ENCODE data around the gene FOXN3. TPM values are rescaled to one million over a fixed set of nuclear protein-coding genes. Genes with fewer than 3 reads are reported as not detected.

Gene FOXN3
- total RNA-seq, 2 donors from 2014 or later: 42.3 to 61.6 TPM

GRCh38 chr14:89422952-89423345 lies 5.9 kb upstream of the FOXN3 start:
- 62 to 76% methylated on average over 5 of the region's 5 CpGs for WGBS, 2 donors
- Histone ChIP-seq H3K4me1 (peaks cover 12% of the 10 kb centered on the region), H3K27me3 (no peaks in the 10 kb centered on the region), H3K27ac (no peak overlapping the region), H3K9me3 (no peaks in the 10 kb centered on the region), H3K4me3 (no peak overlapping the region), H3K36me3 (replicated peaks in 1 of 2; ENCODE audit: insufficient read depth in 1 of 2, low read depth in 2 of 2) (no peaks in the 10 kb centered on the region)
- DNase-seq (no peak), ATAC-seq (no peak)
- TF ChIP-seq POLR2A (IDR thresholded peaks at IDR 0.05): no peak
- TF ChIP-seq, protein P1, sequence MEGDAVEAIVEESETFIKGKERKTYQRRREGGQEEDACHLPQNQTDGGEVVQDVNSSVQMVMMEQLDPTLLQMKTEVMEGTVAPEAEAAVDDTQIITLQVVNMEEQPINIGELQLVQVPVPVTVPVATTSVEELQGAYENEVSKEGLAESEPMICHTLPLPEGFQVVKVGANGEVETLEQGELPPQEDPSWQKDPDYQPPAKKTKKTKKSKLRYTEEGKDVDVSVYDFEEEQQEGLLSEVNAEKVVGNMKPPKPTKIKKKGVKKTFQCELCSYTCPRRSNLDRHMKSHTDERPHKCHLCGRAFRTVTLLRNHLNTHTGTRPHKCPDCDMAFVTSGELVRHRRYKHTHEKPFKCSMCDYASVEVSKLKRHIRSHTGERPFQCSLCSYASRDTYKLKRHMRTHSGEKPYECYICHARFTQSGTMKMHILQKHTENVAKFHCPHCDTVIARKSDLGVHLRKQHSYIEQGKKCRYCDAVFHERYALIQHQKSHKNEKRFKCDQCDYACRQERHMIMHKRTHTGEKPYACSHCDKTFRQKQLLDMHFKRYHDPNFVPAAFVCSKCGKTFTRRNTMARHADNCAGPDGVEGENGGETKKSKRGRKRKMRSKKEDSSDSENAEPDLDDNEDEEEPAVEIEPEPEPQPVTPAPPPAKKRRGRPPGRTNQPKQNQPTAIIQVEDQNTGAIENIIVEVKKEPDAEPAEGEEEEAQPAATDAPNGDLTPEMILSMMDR (IDR thresholded peaks at IDR 0.05): no peak
- intact Hi-C loops (cut with DNase I): no loop called here

DNA sequence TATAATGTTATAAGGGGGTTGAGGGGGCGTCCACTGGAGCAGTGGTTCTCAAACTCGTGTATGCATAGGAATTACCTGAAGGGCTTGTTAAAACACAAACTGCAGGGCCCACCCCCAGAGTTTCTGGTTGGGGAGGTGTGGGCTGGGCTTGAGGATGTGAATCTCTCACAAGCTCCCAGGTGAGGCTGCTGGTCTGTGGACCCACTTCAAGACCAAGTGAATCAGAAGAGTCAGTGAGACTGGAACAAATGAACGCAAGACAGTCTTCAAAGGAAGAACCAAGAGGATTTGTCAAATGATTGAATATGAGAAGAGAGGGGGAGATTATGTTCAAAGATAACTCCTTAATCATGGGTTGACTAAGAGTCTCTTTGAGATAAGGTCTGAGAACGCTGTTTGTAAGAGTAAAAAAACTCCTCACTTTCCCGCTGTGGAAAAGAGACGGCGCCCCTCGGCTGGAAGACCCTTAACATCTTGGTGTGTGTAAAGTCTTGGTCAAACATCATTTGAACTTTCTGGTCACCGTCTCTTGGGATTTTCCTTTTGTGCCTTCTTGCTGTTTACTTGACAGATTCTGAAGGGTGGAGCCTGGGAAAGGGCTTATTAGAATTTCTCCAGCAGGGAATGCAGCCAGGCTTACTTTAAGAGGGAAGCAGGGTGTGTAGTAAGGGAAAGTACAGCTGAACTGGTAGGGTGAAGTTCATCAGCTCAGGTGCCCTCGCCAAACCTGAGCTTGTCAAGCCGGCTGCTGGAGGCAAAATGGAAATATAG lies 5.3 kb upstream of the FOXN3 start:
- Histone ChIP-seq H3K4me3 (no peak overlapping the region), H3K27me3 (no peaks in the 10 kb centered on the region), H3K9me3 (no peaks in the 10 kb centered on the region), H3K36me3 (replicated peaks in 1 of 2; ENCODE audit: insufficient read depth in 1 of 2, low read depth in 2 of 2) (no peaks in the 10 kb centered on the region), H3K27ac (no peak overlapping the region), H3K4me1 (peaks cover 16% of the 10 kb centered on the region)
- intact Hi-C loops (cut with DNase I): no loop called here
- DNase-seq (peak in 2 of 4 donors; percentile 41 to 56), ATAC-seq (no peak)
- 59 to 67% methylated on average over 11 of the region's 11 CpGs for WGBS, 2 donors
- TF ChIP-seq, protein P1 (IDR thresholded peaks at IDR 0.05): no peak
- TF ChIP-seq POLR2A (IDR thresholded peaks at IDR 0.05): no peak

DNA sequence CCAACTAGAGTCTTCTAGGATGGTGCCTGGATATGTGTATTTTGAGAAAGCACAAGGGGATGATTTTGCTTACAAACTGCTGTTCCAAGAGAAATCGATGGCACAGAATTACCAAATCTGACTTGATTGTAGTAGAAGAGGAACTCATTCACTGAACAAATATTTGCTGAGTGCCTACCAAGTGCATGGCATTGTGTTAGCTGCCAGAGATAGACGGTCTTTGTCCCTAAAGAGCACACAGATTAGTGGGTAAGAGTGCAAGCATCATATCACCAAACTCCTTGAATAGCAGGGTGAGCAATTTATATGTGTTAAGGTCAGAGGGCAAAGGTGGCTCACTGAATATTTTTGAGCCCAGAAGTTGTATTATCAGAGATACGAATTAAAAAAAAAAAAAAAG lies 3.5 kb upstream of the FOXN3 start:
- no peak for TF ChIP-seq POLR2A (IDR thresholded peaks at IDR 0.05)
- TF ChIP-seq, protein P1 (IDR thresholded peaks at IDR 0.05): no peak
- no peaks in the 10 kb centered on the region for H3K27me3 ChIP-seq
- no peak overlapping the region for H3K27ac ChIP-seq
- no peaks in the 10 kb centered on the region for H3K9me3 ChIP-seq
- intact Hi-C loops (cut with DNase I): no loop called here
- peaks cover 16% of the 10 kb centered on the region for H3K4me1 ChIP-seq
- DNase-seq (no peak), ATAC-seq (no peak)
- H3K4me3 ChIP-seq: no peak overlapping the region
- WGBS, 2 donors: 31 to 57% methylated on average over 3 of the region's 3 CpGs
- H3K36me3 ChIP-seq (replicated peaks in 1 of 2; ENCODE audit: insufficient read depth in 1 of 2, low read depth in 2 of 2): no peaks in the 10 kb centered on the region

- Histone ChIP-seq H3K4me1 (peaks cover 20% of the 10 kb centered on the region), H3K9me3 (no peaks in the 10 kb centered on the region), H3K4me3 (no peak overlapping the region), H3K27me3 (no peaks in the 10 kb centered on the region), H3K27ac (no peak overlapping the region), H3K36me3 (replicated peaks in 1 of 2; ENCODE audit: insufficient read depth in 1 of 2, low read depth in 2 of 2) (no peaks in the 10 kb centered on the region)
- TF ChIP-seq POLR2A (IDR thresholded peaks at IDR 0.05): no peak
- TF ChIP-seq, protein P1 (IDR thresholded peaks at IDR 0.05): no peak
- WGBS, 2 donors: 92 to 94% methylated on average over 6 of the region's 6 CpGs
- ATAC-seq (no peak), DNase-seq (no peak)
- intact Hi-C loops (cut with DNase I): loop anchor here (10.0 kb wide), 1 partner anchor 385 kb away; no protein-coding TSS in a partner anchor
Measured at GRCh38 chr14:89419973-89420482, 3.0 kb upstream of the FOXN3 start.
